NCI-H460 (cell line): Measurements from ENCODE around the gene CST8. TPM values are rescaled to one million over a fixed set of nuclear protein-coding genes. Genes with fewer than 3 reads are reported as not detected.

Experiments used
- DNase-seq: peaks from one replicate; pipeline ENCODE4 v3.0.0-alpha.2; 2016; ENCODE audit warnings: low read depth; ENCODE audit errors: extremely low read depth
- small RNA-seq, 2 experiments: library from RNA; depleted of rRNA; stranded (forward); fragments of <200 nt; gene quantifications; one replicate each; pipeline ENCODE3, GENCODE V24; 2014
- total RNA-seq: library from RNA; depleted of rRNA; stranded (reverse); fragments of >200 nt; shearing (Covaris generic); gene quantifications from 2 replicates; pipeline ENCODE4 v1.2.3, GENCODE V29; 2014; rRNA removed

CST8 gene
- total RNA-seq, 1 experiment from 2014 or later = not detected

DNA sequence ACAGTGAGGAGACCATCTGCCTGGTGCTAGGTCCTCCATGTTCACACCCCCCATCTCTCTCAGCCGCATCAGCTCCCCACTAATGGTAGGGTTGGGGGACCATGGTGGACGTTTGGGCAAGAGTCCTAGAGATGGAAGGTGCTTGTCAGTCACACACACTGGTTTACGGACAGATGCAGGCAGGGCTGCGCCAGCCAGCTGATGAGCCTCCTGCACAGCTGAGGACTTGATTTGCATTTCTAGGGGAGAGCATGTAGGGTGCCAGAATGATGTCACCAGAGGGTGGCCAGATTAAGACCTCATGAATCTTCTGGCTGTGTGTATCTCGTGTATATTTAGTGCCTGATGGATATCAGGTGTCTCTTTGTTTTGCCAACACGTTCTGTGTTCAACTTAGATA is 28.6 kb downstream of the CST8 start:
- no peak for DNase-seq

DNA sequence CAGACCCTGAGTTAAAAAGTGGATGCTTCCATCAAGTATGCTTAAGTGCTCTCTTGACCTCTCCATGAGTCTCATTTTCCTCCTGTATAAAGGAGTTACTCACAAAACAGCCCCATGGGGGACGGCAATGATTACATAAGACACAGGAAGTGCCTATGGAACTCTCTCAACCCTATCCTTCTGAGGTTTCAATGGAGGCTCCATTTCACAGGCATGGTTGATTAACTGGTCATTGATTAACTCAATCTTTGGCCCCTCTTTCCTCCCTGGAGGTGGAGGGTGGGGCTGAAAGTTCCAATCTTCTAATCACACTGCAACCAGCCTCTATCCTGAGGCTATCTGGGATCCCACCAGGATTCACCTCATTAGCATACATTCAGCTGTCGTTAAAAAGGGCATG is 29.3 kb downstream of the CST8 start:
- DNase-seq = no peak

DNA sequence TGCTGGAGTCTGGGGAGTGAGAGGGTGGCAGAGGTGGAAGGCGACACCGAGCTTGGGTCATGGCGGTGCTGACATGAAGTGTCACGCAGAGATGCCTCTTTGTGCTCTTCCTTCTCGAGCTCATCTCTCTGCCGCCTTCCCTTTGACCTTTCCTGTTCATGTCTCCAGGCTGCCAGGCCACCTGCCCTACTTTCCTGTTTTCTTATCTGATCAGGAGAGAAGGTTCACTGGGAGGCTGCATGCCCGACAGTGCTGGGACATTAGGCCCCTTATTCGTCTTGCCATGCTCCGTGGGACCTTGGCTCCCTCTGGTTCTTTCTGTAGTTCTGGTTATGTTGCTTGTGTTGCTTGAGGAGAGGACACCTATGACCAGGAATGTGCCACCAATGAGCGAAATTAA is 33.2 kb downstream of the CST8 start:
- DNase-seq = no peak

DNA sequence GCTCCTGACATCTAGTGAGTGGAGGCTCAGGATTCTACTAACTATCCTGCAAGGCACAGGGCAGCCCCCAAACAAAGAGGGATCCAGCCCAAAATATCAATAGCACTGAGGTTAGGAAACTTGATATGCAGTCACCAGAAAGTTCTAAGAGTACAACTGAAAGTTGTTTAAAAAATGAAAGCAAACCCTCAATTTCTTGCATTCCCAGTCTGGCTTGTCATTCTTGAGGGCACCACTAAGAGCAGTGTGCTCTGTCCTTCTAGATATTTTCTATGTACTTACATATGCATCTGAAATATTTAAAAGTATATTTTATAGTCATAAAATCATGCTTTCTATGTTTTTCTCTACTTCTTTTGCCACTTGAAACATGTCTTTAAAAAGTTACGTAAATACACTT is 35.9 kb downstream of the CST8 start:
- DNase-seq = no peak

DNA sequence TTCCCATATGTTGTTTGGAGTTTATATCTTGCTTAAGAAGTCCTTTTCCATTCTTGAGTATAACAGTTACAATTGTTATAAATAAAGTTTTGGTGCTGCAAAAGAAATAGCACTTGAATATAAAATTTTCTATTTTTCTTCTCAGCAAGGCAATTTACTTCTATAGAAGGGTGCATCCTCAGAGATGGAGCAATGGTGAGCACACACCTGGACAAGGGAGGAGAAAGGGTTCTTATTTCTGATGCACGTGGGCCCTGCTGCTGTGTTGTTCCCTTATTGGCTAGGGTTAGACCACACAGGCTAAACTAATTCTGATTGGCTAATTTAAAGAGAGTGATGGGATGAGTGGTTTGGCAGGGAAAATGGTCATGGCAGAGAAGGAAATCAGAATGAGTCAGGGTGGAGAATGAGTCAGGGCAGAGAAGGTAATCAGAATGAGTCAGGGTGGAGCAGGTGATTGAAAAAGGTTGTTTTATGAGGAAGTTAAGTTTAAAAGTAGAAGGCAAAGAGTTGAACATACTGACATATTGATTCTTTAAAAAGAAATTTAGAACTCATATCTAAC is 38.0 kb downstream of the CST8 start:
- DNase-seq = no peak

DNA sequence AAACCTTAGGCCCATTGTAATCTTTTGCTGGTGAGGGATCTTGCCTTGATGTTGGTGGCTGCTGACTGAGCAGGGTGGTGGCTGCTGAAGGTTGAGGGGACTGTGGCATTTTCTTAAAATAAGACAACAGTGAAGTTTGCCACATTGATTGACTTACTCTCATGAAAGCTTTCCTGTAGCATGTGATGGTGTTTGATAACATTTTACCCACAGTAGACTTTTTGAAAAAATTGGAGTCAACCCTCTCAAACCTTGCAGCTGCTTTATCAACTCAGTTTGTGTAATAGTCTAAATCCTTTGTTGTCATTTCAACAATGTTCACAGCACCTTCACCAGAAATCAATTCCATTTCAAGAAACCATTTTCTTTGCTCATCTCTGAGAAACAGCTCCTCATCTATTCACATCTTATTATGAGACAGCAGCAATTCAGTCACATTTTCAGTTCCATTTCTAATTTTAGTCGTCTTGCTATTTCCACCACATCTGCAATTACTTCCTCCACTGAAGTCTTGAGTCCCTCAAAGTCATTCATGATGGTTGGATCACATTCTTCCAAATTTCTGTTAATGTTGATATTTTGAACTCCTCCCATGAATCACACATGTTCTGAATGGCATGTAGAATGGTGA is 40.1 kb downstream of the CST8 start:
- DNase-seq = no peak

DNA sequence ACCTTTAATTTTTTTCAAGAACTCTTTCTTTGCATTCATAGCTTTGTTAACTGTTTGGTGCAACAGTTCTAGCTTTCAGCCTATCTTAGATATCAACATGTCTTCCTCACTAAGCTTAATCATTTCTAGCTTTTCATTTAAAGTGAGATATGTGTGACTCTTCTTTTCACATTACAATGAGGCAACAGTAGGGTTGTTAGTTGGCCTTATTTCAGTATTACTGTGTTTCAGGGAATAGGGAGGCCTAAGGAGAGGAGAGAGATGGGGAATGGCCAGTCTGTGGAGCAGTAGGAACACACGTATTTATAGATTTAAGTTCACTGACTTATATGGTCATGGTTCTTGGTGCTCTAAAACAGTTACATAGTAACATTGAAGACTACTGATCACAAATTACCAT is 41.6 kb downstream of the CST8 start:
- DNase-seq = no peak

DNA sequence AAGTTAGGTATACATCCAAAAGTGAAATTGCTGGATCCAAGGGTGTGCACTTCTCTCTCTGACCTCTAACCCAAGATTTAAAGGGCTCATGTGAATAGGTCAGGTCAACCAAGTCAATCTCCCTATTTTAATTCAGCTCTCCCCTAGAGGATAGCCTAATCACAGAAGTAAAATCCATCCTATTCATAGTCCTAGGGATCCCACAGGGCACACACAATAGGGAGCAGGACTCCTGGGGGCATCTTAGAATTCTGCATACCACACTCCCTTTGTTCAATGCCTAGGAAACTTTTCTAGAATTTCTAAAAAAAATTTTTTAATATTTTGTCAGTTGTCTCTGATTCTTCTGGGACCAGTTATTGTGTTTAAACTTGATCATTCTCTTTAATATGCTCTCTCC is 42.2 kb downstream of the CST8 start:
- no peak for DNase-seq

DNA sequence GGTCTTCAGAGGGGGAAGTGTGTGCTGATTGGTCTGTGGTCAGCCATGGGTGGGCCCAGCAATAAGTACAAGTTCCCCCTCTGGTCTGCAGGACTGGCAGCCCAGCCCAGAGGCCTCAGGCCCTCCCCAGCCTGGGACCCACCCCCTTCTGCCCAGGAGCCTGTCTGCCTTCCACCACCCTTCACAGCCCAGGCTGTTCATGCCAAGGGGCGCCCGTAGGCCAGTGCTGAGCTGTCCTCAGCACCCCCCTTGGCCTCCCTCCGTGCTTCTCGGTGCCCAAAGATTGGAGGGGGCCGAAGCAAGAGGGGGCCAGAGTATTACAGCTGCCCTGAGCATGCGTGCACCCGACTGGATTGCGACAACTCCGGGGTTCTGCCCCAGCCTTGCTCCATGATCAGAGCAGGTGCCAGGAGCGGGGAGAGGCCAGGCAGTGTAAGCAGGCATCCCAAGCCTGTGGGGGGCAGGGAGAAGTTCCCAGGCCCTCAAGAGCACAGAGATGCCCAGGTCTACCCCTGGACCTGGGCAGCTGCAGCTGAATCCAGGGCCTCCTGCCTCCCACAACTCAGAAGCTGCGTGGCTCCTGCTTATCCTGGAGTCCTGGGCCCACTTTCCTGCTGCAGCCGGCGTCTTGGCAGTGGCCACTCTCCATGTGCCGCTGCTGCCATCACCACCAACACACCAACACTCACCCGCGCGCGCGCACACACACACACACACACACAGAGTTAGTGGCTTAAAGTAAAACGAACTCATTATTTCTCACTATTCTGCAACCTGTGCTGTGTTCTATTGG is 44.1 kb downstream of the CST8 start:
- DNase-seq = no peak

DNA sequence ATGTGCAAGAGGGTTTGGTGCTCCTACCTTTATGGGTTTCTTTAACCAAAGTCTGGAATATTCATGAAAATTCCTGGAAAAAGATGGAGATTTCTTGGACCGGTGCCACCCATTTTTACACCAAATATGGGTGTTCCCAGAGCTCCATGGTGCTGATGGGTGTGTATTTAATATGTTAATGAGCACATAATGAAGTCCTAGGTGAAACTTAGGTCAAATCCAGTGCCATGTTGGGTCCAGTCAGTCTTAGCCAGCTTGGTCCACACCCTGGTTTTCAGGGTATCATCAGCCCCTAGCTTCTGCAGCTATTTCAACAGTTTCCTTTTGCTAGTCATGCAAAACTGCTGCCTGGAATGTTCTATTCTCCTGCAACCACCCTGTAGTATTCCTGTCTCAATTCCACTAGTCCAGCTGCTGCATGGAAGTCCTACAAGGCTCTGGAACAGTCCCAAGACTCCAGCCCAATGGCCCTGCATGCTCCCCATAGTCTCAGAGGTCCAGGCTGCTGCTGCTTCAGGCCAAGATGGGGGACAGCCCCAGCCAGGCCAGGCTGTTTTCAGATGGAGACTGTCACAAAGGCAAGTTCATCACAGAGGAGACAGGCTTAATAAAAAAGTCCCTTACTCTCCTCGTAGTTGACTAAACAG is 45.5 kb downstream of the CST8 start:
- DNase-seq = no peak

DNA sequence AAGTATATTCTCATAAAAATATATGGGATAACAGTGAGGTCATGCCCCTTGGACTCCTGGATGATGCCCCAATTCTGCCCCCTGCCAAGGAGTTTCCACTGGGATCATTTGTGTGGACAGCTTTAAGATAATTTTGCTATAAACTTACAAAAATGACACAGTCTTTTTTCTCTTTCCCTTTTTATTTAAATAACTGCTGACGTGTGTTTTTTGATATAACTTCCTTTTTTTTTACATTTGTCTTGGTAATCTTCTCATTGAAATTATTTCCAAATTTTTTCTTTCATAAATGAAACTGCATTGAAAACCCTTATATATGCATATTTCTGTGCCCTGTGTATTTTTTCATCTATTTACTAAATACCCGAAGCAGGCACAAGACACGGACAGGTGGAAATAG is 46.1 kb downstream of the CST8 start:
- DNase-seq = no peak

DNA sequence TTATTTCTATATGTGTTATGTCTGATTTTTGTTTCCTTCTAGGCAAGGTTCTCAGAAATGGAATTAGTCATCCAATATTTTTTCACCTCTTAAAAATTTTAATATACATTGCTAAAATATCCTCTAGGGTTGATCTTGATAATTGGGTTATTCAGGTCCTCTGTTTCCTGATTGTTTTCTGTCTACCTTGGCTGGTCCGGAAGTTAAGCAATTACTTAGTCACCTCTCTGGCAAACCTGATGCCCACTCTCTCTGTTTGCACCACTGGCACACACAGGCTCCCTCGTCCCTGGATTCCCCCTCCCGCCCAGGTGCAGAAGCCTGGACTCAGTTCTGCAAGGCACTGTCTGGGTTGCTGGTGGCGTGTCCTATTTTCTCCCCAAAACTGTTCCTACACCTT is 49.7 kb downstream of the CST8 start:
- no peak for DNase-seq

DNA sequence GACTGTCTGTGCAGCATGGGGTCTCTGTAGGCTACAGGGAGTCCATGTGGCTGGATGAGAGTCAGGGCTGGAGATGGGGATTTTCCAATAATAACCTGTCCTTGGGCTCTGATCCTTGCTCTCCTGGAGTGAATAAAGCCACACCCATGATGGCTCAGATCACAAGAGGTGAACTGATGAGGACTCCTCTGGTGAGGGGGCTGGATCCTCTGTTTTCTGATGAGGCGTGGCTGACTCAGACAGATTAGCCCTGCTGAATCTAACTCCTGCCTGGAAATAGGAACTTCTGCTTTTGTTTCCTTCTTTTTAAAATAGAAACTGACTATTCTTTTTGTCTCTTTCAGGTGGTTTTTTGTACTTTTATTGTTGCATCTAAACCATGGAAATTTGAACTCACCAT is 50.4 kb downstream of the CST8 start:
- no peak for DNase-seq

DNA sequence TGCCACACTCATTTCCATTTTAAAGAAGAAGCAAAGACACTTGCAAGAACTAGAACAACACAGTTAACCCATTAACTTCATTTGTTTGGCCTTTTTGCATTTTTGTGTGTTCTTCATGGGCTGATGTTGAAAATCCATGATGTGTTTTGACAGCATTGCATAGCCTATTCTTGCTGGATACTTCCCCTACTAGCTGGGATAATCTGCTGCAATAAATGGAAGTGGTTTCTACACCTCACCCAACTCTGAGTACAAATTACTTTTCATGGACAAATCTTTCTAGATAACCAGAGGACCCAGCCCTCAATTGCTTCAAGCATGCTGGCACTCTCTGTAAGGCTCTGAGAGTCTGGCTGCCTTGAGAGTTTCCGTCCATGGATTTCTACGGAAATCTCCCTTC is 50.9 kb downstream of the CST8 start:
- DNase-seq = no peak

DNA sequence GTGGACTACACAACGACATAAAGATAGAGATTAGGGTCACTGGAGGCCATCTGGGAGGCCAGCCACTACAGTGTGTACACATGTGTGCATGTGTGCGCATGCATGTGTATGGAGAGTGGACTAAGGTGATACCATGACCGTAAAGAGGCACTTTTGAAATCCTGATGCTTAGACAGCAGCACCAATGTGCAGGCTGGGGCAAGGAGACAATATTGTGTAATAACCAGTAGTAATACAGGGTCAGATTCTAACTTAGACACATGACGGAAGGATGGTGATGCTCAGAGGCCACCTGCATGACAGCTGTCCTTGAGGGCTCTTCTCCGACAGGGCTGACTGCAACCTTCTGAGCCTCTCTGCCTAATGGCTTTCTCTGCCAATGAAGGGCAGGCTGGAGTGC is 51.9 kb downstream of the CST8 start:
- DNase-seq = no peak

DNA sequence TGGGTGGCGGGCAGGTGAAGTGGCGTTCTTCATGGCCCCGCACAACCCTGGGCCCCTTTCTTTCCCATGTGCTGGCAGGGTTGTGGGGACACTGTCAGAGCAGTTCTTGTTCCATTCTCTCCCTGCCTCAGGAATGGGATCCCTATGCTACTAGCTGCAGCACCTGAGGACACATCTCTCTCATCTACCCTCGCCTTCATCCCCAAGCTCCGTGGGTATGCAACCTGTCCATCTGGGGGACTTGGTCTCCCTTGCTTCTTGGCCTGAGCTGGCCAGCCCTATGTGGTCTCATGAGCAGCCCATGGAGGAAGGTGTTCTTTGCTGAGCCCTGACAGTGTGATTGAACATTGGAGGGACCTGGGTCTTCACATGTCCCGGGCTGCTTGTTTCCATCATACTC is 53.2 kb downstream of the CST8 start:
- DNase-seq = no peak

Small RNA genes lying within 50 kb of the gene (small RNA-seq; reads per million reads assigned to genes)
- gene RF00019 = 0 reads per million in 2 experiments

Other genes with a start within 250 kb of the CST8 start
- gene NXT1, start 140.3 kb upstream of the CST8 start, total RNA-seq = 54.8 and 62.7 TPM in 2 replicates
- gene GZF1, start 128.9 kb upstream of the CST8 start, total RNA-seq = 10.8 and 17.8 TPM in 2 replicates
- 13.1 and 15.8 TPM in 2 replicates for gene NAPB, start 69.6 kb upstream of the CST8 start, total RNA-seq
- gene CSTL1, start 51.4 kb upstream of the CST8 start, total RNA-seq = not detected in 2 replicates
- gene CST11, start 38.2 kb upstream of the CST8 start, total RNA-seq = not detected in 2 replicates
- gene CST9L, start 77.4 kb downstream of the CST8 start, total RNA-seq = not detected in 2 replicates
- not detected in 2 replicates for gene CST9, start 114.8 kb downstream of the CST8 start, total RNA-seq
- gene CST3, start 146.8 kb downstream of the CST8 start, total RNA-seq = 225 and 267 TPM in 2 replicates
- 0.42 TPM in 1 of 2 replicates, not detected in the other for gene CST4, start 197.9 kb downstream of the CST8 start, total RNA-seq